K562 treated with DMSO at 1 percent for 12 hours (cell line): Measurements from ENCODE around the gene DAG1. TPM values are rescaled to one million over a fixed set of nuclear protein-coding genes. Genes with fewer than 3 reads are reported as not detected.

ENCODE experiments used
- total RNA-seq: library from RNA; unstranded; fragments of 300-600 nt; gene quantifications from 2 replicates; pipeline ENCODE4 v1.2.3, GENCODE V29; 2022; ENCODE audit not compliant: insufficient read depth

Gene DAG1
- total RNA-seq, result 4.5 and 13.5 TPM in 2 replicates

GRCh38 chr3:49469936-49470713, at the start of gene DAG1:
Gene DAG1, plus strand, starts transcription at chr3:49470267. Its CDS starts 40,268 bp downstream, at chr3:49510535.

GRCh38 chr3:49422379-49423248, 47.5 kb upstream of the DAG1 start, which contains the start of gene AMT:
Gene AMT, minus strand, starts transcription at chr3:49422473. Its CDS starts 23 bp downstream, at chr3:49422450.

GRCh38 chr3:49553692-49554632, 83.9 kb downstream of the DAG1 start, which contains the start of gene BSN:
Gene BSN, plus strand, starts transcription at chr3:49554477. Its CDS starts 126 bp downstream, at chr3:49554603.

Other genes starting within 250 kb of the DAG1 start
- gene C3orf62, start 193.0 kb upstream of the DAG1 start, total RNA-seq, result 4.9 and 8.5 TPM in 2 replicates
- gene USP4, start 130.2 kb upstream of the DAG1 start, total RNA-seq, result 7.2 and 14.1 TPM in 2 replicates
- not detected in 2 replicates for gene GPX1, start 111.9 kb upstream of the DAG1 start, total RNA-seq
- gene RHOA, start 58.3 kb upstream of the DAG1 start, total RNA-seq, result 174 and 289 TPM in 2 replicates
- gene TCTA, start 57.8 kb upstream of the DAG1 start, total RNA-seq, result 7.1 and 9.2 TPM in 2 replicates
- gene AMT, start 47.8 kb upstream of the DAG1 start, total RNA-seq, result 1.5 and 2.4 TPM in 2 replicates
- gene NICN1, start 40.9 kb upstream of the DAG1 start, total RNA-seq, result 7.3 and 10.9 TPM in 2 replicates
- 0.07 and 0.17 TPM in 2 replicates for gene BSN, start 84.2 kb downstream of the DAG1 start, total RNA-seq
- gene APEH, start 204.1 kb downstream of the DAG1 start, total RNA-seq, result 96.5 and 122 TPM in 2 replicates
- 0.57 and 2.5 TPM in 2 replicates for gene MST1, start 219.2 kb downstream of the DAG1 start, total RNA-seq
- 24.4 and 32.7 TPM in 2 replicates for gene RNF123, start 219.3 kb downstream of the DAG1 start, total RNA-seq
- gene AMIGO3, start 249.4 kb downstream of the DAG1 start, total RNA-seq, result 2.6 and 6.2 TPM in 2 replicates